ENCODE measurements around the gene MUC20.

DNA sequence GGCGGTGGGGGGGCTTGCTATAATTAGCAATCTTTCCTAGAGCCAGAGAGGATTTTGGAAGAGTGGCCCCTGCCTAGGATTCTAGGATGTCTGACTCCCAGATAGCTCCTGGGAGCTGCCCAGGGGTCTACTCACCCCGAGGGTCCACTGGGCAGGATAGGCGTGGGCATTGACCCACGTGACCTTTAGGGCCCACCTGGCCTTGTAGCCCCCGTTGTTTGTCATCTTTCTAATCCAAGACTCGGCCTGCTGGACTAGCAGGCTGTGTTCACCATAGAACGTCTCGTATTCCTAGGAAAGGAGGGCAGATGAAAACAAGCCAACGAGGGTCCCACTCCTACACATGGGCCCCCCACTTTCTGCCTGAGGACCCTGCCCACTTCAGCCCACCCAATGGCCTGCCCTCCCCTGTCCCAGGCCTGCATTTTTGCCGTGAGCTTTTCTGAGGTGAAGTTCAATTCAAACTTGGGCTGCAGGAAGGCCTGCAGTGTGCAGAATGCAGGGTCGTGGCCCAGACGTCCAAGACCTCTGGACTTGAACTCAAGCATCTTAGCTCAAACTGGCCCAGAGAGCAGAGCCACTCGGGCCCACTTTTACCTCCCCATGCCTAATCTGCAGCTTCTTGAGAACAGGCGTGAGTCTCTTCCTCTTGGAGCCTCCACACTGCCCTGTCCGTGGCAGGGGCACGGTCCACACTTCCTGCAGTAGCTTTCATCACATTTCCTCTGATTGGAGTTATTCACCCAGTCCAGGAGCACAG is 49.5 kb downstream of the MUC20 start:
- TF ChIP-seq TAF7 (optimal IDR thresholded peaks at IDR 0.05; ENCODE audit: borderline replicate concordance, low read depth, low read length), result no peak
- TF ChIP-seq GABPA (IDR thresholded peaks at IDR 0.05; ENCODE audit: borderline replicate concordance, insufficient read depth, low read length), result no peak
- no peak for TF ChIP-seq POLR2A (IDR thresholded peaks at IDR 0.05; ENCODE audit: control extremely low read depth in 1 of 2, low read depth in 2 of 2, low read length in 2 of 2)
- no peak for TF ChIP-seq EZH2 (IDR thresholded peaks at IDR 0.05; ENCODE audit: low read depth, low read length, severe bottlenecking)
- TF ChIP-seq, protein P1, sequence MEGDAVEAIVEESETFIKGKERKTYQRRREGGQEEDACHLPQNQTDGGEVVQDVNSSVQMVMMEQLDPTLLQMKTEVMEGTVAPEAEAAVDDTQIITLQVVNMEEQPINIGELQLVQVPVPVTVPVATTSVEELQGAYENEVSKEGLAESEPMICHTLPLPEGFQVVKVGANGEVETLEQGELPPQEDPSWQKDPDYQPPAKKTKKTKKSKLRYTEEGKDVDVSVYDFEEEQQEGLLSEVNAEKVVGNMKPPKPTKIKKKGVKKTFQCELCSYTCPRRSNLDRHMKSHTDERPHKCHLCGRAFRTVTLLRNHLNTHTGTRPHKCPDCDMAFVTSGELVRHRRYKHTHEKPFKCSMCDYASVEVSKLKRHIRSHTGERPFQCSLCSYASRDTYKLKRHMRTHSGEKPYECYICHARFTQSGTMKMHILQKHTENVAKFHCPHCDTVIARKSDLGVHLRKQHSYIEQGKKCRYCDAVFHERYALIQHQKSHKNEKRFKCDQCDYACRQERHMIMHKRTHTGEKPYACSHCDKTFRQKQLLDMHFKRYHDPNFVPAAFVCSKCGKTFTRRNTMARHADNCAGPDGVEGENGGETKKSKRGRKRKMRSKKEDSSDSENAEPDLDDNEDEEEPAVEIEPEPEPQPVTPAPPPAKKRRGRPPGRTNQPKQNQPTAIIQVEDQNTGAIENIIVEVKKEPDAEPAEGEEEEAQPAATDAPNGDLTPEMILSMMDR (IDR thresholded peaks at IDR 0.05; ENCODE audit: control extremely low read depth in 1 of 3, insufficient read depth in 1 of 3, low read depth in 1 of 3, low read length in 3 of 3), result no peak
- TF ChIP-seq CEBPB (IDR thresholded peaks at IDR 0.05; ENCODE audit: low read depth, low read length), result no peak
- no peak for TF ChIP-seq BACH1 (IDR thresholded peaks at IDR 0.05; ENCODE audit: low read length)
- TF ChIP-seq SIN3A (conservative IDR thresholded peaks at IDR 0.05 in 1 of 2, IDR thresholded peaks at IDR 0.05 in 1 of 2; ENCODE audit: low read depth in 1 of 2, low read length in 2 of 2), result no peak
- TF ChIP-seq CHD2 (IDR thresholded peaks at IDR 0.05; ENCODE audit: low read length), result no peak
- no peak for TF ChIP-seq CREB1 (IDR thresholded peaks at IDR 0.05)

All from H1 (cell line).